Right atrium auricular region (tissue), 2 donors: ENCODE measurements around the gene LGI4. TPM values are rescaled to one million over a fixed set of nuclear protein-coding genes. Genes with fewer than 3 reads are reported as not detected.
"Not testable (repeated sequence)": the region's sequence is repeated elsewhere in the genome, so short reads cannot be mapped to it uniquely, and the experiment has no call there.

Experiments
- DNase-seq: peaks from one replicate; pipeline ENCODE4 v3.0.0-alpha.2; 2019; ENCODE audit warnings: low spot score
- H3K27ac ChIP-seq, 2 donors: fragments of 200-600 bp; sonication (generic); 1 replicate in 1 of 2; 2 replicates in 1 of 2; pipeline ENCODE4 v1.5.1; 2016 to 2019
- H3K27me3 ChIP-seq, 2 donors: fragments of 200-600 bp; sonication (generic); one replicate each; pipeline versions ENCODE4 v1.5.1 to v1.6.0; 2017 to 2019
- H3K36me3 ChIP-seq: fragments of 200-600 bp; sonication (generic); one replicate; pipeline ENCODE4 v1.5.1; 2016
- H3K4me1 ChIP-seq, 2 donors: fragments of 200-600 bp; sonication (generic); one replicate each; pipeline versions ENCODE4 v1.5.1 to v1.6.0; 2017 to 2019
- H3K4me3 ChIP-seq, 2 donors: fragments of 200-600 bp; sonication (generic); 1 replicate in 1 of 2; 2 replicates in 1 of 2; pipeline ENCODE4 v1.5.1; 2017 to 2019; ENCODE audit warnings: mild to moderate bottlenecking in 1 of 2, moderate library complexity in 1 of 2
- H3K9me3 ChIP-seq, 2 donors: fragments of 200-600 bp; sonication (generic); one replicate each; pipeline ENCODE4 v1.5.1; 2019
- total RNA-seq, 2 donors: library from RNA; depleted of rRNA; stranded (reverse); fragments of >200 nt; gene quantifications; one replicate each; pipeline ENCODE4 v1.1.0, GENCODE V29; 2016
- TF ChIP-seq, protein P1 (sequence below), 2 donors: fragments of 200-600 bp; sonication (generic); IDR thresholded peaks; one replicate each; pipeline ENCODE4 v1.5.1; 2019; ENCODE audit warnings: antibody characterized with exemption in 2 of 2

Gene LGI4
- total RNA-seq, 2 donors from 2014 or later, result 10.9 to 42.5 TPM

DNA sequence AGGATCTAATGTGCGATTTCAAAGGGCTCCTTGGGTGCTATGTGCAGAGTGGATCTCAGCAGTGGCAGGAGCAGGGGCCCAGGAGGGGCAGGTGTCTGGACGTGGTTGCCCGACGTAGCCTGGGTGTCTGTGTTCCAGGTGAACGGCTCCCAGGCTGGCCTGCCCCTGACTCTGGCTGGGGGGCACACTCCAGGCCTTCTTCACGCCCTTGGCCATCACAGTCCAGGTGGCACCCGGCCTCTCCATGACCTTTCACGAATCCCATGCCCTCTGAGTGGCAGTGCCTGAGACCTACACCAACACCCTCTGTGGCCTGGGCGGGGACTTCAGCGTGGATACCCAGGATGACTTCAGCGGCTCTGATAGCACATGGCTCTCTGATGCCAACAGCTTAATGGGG, 30.5 kb downstream of the LGI4 start:
- no peak for DNase-seq
- TF ChIP-seq, protein P1, sequence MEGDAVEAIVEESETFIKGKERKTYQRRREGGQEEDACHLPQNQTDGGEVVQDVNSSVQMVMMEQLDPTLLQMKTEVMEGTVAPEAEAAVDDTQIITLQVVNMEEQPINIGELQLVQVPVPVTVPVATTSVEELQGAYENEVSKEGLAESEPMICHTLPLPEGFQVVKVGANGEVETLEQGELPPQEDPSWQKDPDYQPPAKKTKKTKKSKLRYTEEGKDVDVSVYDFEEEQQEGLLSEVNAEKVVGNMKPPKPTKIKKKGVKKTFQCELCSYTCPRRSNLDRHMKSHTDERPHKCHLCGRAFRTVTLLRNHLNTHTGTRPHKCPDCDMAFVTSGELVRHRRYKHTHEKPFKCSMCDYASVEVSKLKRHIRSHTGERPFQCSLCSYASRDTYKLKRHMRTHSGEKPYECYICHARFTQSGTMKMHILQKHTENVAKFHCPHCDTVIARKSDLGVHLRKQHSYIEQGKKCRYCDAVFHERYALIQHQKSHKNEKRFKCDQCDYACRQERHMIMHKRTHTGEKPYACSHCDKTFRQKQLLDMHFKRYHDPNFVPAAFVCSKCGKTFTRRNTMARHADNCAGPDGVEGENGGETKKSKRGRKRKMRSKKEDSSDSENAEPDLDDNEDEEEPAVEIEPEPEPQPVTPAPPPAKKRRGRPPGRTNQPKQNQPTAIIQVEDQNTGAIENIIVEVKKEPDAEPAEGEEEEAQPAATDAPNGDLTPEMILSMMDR (IDR thresholded peaks at IDR 0.05), result no peak
- no peaks in the 10 kb centered on the region for H3K36me3 ChIP-seq
- H3K4me1 ChIP-seq, result peaks cover 0 to 6% of the 10 kb centered on the region in 2 donors
- no peaks in the 10 kb centered on the region for H3K27me3 ChIP-seq
- H3K27ac ChIP-seq, result no peak overlapping the region
- H3K9me3 ChIP-seq, result no peaks in the 10 kb centered on the region
- H3K4me3 ChIP-seq, result no peak overlapping the region

- H3K27me3 ChIP-seq, DNase-seq, H3K9me3 ChIP-seq, H3K27ac ChIP-seq, H3K36me3 ChIP-seq, H3K4me1 ChIP-seq, H3K4me3 ChIP-seq: not testable (repeated sequence)
Observed at GRCh38 chr19:35103614-35104013, 31.2 kb downstream of the LGI4 start.

GRCh38 chr19:35101949-35102348, 32.9 kb downstream of the LGI4 start:
- not testable (repeated sequence) for H3K4me3 ChIP-seq, H3K36me3 ChIP-seq, H3K4me1 ChIP-seq, DNase-seq, H3K9me3 ChIP-seq, H3K27ac ChIP-seq, H3K27me3 ChIP-seq

DNA sequence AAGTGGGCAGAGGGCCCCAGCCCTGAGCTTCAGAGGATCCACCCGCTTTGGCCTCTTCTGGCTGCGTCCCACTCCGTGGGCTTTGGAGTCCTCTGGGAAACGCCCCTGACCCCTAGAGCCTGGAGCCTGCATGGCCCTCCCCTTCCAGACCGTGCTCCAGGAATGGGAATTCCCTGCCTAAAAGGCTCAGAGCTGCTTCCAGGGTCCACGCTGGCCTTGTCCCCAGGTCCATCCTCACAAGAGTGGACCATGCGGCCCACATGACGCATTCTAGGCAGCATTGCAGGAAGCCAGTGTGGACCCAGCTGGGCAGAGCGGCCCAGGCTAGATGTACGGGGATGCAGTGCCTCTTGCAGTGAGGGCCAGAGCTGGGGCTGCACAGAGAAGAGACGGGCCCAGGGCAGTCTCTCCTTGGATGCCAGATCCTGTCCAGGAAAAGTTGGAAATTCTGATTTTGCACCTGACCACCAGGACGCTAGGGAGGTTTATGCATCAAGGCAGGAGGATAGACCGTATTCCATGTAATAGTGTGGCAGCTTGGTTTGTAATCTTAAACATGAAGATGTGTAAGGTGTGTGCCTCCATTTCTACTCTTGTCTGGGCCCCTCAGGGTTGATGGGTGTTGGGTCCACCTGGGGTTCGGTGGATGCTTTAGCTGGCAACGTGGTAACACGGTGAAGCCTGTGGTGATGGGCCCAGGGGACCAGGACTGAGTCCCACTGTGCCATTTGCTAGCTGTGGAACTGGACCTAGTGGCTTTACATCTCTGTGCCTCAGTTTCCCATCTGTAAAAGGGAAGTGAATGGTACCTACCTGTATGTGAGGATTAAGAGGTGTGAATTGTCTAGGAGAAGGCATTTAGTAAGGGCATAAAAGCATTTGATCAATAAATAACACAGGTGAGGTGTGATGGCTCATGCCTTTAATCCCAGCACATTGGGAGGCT, 34.0 kb downstream of the LGI4 start:
- Histone ChIP-seq H3K27ac (no peak overlapping the region), H3K27me3 (no peaks in the 10 kb centered on the region), H3K4me1 (peaks cover 0 to 6% of the 10 kb centered on the region in 2 donors), H3K9me3 (no peaks in the 10 kb centered on the region), H3K36me3 (no peaks in the 10 kb centered on the region), H3K4me3 (no peak overlapping the region)
- TF ChIP-seq, protein P1 (IDR thresholded peaks at IDR 0.05), result no peak
- no peak for DNase-seq

DNA sequence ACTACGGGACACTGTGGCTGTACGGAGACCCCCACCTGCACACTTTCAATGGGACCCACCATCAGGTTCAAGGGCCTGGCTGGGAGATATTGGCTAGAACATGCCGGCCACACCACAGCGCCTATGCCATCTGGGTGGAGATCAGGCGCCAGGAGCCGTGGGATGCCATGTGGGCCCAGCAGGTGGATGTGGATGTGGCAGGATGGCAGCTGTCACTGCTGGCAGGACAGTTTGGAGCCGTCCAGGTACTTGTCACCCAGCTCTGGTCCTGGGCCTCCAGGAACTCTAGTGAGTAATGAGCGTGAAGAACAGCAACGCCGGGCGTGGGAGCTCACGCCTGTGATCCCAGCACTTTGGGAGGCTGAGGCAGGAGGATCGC, 35.0 kb downstream of the LGI4 start:
- Histone ChIP-seq H3K4me1 (peaks cover 0 to 6% of the 10 kb centered on the region in 2 donors), H3K27me3 (no peaks in the 10 kb centered on the region), H3K9me3 (no peaks in the 10 kb centered on the region), H3K36me3 (no peaks in the 10 kb centered on the region), H3K27ac (no peak overlapping the region), H3K4me3 (no peak overlapping the region)
- TF ChIP-seq, protein P1 (IDR thresholded peaks at IDR 0.05), result no peak
- DNase-seq, result no peak

DNA sequence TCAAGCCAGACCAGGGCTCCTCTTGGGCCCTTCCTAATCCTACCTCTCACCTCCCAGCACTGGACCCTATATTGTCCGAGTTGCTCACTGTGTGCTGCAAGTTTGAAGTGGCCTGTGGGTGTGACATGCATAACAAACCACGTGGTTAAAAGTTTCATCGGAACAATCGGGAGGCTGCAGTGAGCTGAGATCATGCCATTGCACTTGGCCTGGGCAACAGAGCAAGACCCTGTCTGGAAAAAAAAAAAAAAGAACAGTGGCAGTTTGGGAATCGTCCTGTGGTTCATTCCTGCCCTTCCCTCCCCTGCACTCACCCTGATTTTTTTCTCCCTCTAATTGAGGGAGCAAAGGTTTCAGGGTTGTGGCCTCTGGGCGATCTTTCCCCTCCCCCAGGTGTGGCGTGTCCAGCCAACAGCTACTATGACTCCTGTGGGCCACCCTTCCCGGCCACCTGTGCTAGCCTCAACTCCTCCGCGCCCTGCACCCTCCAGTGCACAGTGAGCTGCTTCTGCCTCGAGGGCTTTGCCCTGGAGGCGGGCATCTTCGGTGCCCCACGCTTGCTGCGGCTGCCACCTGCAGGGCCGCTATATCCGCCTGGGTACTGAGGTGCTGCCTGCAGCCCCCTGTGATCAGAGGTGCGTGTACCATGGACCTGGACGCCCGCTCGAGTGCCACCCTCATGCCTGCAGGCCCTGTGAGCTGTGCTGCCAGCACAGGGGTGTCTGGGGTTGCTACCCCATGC, 35.5 kb downstream of the LGI4 start:
- peaks cover 0 to 6% of the 10 kb centered on the region in 2 donors for H3K4me1 ChIP-seq
- H3K4me3 ChIP-seq, result no peak overlapping the region
- TF ChIP-seq, protein P1 (IDR thresholded peaks at IDR 0.05), result no peak
- H3K27me3 ChIP-seq, result no peaks in the 10 kb centered on the region
- no peaks in the 10 kb centered on the region for H3K36me3 ChIP-seq
- H3K9me3 ChIP-seq, result no peaks in the 10 kb centered on the region
- H3K27ac ChIP-seq, result no peak overlapping the region
- DNase-seq, result no peak
